ENCODE results near the gene CDC40.

Gene CDC40

DNA sequence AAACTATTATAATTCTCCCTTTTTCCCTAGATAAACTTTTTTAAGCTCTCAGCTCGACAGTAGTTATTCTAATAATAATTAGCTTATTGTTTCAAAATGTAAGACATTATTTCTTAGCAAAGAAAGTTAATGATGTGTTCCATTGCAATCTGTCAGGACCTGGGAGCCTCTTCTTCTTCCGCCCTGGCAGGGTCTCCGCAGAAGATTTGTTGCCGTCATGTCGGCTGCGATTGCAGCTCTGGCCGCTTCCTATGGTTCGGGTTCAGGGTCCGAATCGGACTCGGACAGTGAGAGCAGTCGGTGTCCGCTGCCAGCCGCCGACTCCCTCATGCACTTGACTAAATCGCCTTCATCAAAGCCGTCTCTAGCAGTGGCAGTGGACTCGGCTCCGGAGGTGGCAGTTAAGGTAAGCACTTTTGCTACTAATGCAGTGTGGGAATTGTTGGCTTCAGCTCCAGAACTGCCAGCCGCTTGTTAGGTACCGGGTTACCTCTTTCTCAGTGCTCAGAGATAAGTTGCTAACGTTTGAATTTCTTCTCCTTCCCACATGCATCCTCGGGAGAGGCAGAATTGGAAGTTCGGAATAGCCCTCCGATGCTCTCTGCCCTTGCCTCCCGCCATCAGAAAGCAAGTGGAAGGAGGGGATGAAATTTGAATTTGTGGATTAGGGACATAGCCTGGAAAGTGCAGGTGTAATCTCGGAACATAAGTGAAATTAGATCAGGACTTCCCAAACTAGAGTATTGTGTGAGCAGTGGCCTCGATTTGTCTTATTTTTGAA lies at the start of gene CDC40:
Gene CDC40, plus strand, starts transcription at position 200 of the 781 bp plus-strand sequence. Its CDS starts 18 bp downstream, at position 218.
- DNase-seq (ENCODE audit: low spot score) = peak; percentile 62

DNA sequence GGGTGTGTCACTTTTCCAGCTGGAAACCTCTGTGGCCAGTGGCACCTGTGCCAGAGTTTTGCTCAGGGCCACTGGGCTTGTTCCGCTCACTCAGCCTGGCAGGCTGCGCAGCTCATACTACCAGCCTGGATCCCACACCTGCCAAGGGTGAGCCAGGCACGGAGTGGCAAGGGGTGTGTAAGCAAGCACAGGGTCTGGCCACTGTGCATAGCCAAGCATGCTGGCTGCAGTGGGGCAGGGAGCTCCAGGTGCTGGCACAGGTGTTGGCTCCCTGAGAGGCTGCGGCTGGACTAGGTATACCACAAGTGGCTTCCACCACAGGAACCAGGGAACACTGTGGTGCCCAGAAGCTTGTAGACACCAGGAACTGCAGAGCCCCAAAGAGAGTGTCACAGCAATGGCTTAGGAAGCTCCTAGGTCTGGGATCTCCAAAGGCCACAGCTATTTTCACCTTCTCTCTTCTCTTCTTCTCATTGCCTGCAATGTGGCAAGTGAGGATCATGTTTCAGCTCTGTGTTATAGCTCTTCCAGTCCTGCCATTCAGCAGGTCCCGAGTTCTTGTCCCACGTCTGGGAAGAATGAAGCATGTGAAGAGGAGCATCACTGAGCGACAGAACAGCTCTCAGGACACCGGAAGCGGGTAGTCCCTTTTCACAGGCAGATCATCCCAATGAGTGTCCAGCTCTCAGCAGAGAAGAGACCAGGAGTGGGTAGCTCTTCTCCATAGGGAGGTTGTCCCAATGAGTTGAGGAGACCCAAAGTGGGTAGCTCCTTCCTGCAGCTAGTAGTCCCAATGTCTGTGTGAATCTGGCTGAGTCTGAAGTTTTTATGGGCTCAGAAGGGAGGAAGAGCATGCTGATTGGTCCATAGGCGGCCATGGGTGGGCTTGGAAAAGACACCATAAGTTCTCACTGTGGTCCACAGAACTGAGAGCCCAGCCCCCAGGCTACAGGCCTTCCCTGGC lies 42.0 kb upstream of the CDC40 start:
- no peak for DNase-seq (ENCODE audit: low spot score)

DNA sequence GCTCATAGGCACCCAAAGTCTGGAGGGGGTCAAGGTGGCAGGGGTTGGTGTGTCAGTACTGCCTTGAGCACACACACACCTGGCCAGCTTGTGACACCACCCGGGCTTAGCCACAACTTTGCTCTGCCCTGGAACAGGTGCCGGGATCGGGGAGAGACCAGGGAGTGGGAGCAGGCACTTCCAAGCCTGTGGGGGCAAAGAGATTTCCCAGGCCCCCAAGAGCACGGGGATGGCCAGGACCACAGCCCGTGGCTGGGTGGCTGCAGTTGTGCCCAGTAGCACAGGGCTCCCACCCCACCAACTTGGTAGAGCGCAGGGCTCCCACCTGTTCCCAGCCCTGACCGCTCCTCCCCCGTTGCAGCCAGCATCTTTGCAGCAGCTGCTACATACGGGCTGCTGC lies 41.2 kb upstream of the CDC40 start:
- DNase-seq (ENCODE audit: low spot score) = no peak

DNA sequence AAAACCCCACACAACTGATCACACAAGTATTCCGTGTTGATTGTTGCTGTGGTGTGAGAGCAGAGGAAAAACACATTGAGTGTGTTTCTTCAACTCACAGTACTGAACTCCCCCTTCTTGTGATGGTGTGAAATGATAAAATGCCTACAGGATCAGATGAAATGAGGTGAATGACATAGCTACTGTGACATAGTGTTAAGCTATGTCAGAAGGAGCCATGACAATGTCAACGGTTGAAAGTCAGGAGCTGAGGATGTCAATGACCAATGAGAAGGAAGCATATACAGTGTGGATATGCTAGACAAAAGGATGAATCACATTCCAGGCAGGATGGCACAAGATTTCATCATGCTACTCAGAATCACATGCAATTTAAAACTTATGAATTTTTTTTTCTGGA lies 39.6 kb upstream of the CDC40 start:
- no peak for DNase-seq (ENCODE audit: low spot score)

DNA sequence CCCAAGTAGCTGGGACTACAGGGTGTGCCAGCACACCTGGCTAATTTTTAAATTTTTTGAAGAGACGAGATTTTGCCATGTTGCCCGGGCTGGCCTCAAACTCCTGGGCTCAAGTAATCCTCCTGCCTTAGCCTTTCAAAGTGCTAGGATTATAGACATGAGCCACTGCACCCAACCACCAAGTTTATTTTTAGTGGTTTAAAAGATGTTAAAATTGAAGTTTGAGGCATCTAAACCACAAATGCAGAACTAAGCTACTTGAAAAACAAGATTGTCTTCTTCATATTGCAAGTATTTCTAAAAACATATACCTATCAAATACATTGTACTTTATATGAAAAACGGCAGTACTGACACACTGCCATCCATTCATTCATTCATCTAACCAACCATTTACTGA lies 32.4 kb upstream of the CDC40 start:
- no peak for DNase-seq (ENCODE audit: low spot score)

DNA sequence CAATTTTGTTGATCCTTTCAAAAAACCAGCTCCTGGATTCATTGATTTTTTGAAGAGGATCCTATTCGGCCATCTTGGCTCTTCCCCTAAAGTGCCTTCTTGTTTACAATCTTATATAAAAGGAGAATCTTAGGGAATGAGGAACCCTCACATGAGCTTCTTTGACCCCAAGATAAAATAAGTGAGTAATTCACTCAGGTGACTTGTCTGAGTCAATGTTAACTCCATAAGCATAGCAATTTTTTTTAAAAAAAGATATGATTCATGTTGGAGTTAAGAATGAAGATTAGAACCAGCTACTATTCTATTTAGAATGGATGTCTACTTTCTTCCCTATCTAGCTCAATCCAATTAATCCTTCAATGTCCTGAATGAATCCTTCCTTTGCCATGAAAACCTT lies 21.7 kb upstream of the CDC40 start:
- DNase-seq (ENCODE audit: low spot score) = no peak

DNA sequence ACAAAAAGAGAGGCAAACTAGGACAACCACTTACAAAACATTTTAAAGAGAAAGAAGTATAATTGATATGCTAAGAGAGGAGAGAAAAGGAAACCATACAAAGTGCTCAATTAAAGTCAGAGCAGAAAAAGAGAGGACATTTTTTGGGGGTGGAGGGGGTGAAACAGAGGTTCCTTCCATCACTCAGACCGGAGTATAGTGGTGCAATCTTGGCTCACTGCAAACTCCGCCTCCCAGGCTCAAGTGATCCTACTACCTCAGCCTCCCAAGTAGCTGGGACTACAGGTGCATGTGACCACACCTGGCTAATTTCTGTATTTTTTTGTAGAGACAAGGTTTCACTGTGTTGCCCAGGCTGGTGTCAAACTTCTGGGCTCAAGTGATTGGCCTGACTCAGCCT lies 10.1 kb upstream of the CDC40 start:
- DNase-seq (ENCODE audit: low spot score) = no peak

DNA sequence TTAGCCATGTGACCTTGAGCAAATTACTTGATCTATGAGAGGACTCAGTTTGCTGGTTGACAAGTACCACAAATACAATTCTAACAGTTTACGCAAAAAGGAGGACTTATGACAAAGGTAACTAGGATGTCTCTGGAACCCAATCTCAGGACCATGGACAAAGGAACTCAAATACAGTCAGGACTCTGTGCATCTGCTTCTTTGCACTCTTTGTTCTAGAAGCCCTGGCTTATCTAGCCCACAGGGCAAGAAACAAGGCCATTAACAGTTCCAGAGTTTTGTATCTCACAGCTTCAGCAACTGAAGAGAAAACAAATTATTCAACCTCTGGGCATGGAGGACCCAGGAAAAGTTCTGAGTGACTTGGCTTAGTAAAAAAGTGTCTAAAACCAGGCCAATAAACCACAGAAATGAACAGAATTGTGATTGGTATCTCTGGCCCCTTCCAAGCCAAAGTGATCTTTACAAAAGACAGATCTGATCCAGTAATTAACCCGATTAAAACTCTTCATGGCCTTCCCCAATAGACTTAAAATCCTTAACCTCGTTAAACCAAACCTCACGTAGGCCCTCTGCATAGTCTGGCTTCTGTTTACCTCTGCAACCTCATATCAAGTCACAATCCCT lies 6.6 kb upstream of the CDC40 start:
- DNase-seq (ENCODE audit: low spot score) = no peak

DNA sequence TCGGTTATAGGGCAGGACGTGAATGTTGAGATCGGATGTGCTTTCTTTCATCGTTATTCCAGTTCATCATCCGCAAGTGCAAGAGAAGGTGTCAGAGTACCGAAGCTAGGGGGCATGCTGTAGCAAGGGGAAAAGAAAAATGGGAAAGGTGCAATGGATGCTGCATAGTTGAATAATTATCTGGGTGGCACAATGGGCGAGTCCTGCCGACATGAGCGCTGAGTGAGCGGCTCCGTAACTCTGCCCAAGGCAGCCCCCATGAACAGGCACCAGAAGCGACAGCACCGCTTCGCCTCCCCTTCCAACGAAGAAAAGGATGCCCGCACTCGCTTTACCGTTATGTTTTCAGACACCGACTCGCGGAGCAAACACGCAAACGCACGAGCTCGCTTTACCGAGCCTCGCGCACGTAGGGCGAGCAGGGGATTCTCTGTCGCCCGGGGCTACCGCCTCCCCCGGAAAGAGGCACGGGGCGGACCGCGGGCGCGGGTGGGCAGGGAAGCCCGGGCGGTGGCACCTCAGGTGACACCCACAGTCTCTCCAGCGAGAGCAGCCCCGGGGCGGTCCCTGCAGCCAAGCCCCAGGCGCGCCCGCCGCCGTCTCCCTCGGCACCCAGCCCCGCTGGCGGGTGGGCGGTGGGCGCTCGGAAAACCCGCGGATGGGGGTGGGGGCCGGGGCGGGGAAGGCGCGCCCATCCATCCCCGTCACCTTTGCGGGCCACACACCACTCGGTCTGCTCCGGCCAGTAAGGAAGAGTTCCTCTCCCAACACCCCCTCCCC lies 1.4 kb upstream of the CDC40 start:
- DNase-seq (ENCODE audit: low spot score) = peak; percentile 48

DNA sequence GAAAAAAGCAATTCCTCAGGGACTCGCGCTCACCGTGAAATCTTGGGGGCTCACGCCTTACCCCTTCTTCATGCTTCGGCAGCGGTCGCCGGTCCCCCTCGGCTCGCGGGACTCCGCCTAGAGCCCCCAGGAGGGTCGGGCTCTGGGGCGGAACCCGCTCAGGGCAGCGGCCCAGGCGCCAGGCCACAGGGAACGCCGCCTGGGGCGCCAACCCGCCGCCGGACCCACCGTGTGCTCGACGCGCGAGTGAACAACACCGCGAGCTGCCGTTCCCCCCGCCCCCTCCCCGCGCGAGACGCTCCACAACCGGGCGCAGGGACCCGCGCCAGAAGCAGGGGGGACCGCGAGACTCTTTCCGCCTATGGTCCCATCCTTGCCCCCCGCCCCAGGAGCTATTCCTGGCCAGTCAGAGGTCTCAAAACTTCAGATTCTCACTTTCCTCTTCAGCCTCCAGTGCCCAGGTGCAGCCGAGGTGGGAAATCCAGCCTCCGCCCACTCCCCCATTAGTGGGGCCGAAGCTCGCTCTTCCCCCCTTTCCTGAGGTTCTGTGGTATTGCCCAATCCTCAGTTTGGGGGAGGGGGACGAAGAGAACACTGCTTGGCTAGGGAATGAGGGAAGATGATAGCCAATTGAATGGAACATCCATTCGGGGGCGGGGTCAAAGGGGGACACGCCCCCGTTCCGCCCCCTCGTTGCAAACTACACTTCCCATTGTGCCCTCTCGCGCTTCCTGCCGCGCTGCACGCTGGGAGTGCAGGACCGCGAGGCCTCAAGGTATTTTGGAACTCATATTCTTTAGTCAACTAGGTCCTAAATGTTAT lies 610 bp upstream of the CDC40 start, which contains the start of gene WASF1:
Gene WASF1, minus strand, starts transcription at position 265 of the 822 bp plus-strand sequence. CDS start 52,069 bp downstream, outside the sequence.
- peak; percentile 92 for DNase-seq (ENCODE audit: low spot score)

DNA sequence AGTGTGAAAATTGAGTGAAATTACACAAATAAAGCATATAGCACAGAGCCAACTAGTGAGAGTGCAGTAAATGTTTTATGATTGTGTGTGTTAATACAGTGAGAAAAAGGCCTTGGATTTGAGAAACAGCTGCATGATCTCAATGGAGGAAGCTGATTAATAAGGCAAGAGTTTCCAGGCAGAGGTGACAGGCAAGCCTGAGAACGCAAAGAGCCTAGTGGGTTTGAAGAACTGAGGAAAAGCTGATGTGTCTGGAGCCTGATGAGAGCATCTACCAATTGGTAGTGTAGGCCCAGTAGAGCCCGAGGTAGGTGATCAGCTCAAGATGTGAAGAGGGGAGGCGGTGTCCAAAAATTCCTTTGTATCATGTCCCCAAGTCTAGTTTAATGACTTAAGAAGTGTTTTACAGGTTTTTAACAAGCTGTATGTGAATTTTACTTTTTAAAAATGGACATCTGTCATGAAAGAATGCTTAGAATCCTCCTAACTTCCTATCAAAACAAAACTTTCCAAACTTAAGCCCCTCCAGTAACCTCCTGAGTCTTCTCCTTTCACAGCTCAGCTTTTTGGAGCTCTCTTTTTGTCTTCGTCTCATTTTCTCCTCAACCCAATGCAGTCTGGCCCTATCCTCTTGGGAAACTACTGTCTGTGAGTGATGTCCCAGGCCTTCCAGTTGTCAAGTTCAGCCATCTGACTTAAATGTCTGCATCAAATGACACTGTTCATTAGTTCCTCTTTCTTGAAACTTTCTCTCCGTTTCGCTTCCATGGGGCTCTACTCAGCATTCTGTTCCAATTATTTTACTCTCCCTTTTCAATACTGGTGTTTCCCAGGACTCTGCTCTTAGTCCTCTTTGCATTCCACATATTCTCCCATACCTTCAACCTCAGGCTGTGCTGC lies 1.2 kb downstream of the CDC40 start:
- DNase-seq (ENCODE audit: low spot score) = no peak

DNA sequence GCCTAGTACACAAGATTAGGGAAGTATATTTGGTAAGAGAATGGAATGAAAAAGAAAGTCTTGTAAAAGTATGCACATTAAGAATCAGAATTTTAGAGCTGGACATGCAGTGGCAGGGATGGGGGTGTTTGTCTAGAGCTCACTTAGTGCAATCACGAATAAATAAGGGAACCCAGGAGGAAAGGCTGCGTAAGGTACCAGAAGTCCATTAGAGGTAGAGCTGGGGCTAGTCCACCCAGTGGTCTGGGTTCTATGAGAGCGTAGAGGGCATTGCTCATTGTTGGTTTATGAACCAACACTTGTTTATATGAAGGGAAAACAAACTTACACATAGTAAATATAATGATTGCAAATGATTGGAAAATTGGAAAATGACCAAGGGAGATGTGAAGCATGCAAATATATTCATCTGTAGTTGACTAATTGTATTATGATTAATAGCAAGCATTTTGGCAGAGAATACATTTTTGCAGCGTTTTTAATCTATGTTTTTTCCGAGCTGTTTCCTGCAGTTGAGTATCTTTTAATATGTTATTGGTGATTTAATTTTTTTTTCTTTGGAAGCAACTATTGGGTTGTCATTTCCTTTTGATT lies 3.2 kb downstream of the CDC40 start:
- DNase-seq (ENCODE audit: low spot score) = no peak

DNA sequence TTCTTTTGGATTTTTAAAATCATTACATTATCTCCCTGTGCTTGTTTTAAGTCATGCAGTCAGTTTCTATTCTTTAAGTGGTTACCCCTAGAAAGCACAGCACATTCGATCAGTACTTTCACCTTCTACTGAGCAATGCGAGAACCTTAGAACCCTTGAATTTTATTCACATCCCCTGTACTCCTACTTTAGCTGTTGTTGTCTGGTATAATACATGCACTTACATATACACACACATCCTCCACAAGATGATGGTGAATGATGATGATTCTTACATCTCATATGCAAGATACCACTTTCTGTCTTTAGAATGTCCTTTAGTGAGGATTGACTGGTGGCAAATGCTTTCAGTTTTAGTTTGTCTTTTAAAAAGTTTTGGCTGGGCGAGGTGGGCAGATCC lies 5.7 kb downstream of the CDC40 start:
- DNase-seq (ENCODE audit: low spot score) = no peak

DNA sequence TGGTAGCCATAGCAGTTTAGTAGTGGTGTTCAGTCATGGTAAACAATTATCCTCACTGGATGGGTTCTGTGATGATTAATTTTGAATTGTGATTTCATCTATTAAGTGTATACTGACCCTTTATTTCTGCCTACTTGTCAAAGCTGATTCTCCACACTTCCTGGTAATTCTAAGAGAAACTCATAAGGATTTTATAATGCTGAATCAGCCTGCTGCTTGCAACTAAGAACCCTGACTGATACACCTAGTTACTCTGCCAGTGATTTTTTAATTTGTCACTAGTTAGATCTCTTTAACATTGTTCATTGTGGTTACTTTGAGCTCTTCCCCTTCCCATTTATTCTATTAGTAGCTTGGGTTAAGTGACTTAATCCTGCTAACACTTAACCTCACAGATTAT lies 8.6 kb downstream of the CDC40 start:
- DNase-seq (ENCODE audit: low spot score) = no peak

DNA sequence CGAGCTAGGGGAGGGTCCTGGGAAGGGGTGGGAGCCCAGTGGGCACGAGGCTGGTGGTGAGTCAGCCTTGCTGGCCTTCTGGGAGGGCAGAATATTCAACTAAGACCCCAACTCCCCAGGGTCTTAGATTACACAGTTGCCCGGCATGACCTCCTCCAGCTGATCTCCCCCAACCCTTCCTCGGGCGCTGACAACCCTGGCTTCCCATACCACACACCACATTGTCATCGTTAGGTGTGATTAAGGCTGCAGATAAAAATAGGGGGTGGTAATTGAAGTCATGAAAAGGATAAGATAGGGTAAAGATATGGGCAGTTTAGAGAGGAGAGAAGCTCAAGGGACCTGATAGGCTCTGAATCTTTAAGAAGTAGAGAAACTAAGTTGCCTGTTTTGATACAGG lies 10.5 kb downstream of the CDC40 start:
- DNase-seq (ENCODE audit: low spot score) = no peak

DNA sequence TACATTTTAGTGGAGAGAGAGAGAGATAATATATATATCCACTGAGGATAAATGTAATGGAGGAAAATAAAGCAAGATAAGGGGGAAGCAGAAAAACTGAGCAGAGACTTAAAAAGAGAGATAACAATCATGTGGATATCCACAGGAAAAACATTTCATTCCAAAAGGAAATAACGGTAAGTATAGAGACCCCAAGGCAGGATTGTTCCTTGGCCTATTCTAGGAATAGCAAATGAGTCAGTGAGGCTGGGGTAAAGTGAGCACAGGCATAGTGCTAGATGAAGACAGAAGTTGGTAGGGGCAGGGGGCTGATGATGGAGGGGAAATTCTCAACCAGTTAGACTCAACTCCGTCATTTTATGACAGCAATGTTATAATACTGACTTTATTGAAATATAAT lies 11.2 kb downstream of the CDC40 start:
- DNase-seq (ENCODE audit: low spot score) = no peak

DNA sequence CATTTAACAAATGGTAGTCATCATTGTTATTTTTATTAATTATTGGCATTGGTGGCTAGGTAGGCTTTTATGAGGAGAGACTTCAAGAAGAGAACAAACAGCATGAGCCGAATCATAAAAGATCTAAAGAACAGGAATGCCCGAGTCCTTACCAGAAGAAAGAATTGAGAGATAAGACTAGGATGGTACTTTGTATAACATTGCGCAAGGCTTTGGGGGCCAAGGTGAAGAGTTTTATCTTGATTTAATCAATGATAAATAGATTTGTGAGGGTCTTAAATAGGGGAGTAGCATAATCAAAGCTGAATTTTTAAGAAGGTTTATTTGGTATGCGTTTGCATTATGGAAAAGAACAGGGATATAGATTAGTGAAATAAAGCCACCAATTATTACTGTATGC lies 15.4 kb downstream of the CDC40 start:
- no peak for DNase-seq (ENCODE audit: low spot score)

DNA sequence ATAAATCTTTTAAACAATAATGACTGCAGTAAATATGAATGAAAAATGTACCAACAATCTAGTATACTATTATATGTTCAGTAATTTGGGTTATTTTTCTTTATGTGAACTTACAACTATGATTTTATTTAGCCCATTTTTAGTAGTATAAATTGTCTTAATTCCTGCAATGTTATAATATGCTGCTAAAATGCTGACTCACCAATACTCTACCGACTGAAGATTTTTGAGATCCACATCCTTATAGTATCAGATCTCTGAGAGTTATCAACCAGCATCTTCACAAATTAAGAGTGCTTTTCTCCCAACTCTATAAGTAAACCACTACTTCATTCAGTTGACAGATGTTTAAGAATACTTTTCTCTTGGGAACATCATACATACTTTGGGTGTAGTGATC lies 16.6 kb downstream of the CDC40 start:
- DNase-seq (ENCODE audit: low spot score) = no peak

DNA sequence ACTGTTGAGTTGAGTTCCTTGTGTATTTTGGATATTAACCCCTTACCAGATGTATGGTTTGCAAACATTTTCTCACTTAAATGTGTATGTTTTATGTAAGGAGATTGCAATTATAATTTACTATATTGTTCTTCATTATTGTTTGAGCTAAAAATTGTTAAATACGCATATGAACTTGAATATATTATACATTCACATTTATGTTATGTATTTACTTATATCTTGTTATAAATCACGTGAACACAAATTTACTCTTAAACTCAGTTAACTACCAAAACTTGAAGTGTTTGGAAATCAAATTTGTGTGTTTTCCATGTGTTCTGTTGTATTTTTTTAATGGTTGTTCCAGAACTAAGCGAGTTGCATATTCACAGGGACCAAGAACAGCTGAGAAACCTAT lies 18.3 kb downstream of the CDC40 start:
- DNase-seq (ENCODE audit: low spot score) = no peak

All from iPS-NIHi11 (cell line).